Epithelial cell of prostate (primary cell): Measurements from ENCODE around the gene TMEM161B.
"Not testable (repeated sequence)": the region's sequence is repeated elsewhere in the genome, so short reads cannot be mapped to it uniquely, and the experiment has no call there.

Experiments
- DNase-seq: peaks from one replicate; pipeline ENCODE4 v3.0.0-alpha.2; 2011; ENCODE audit warnings: low read depth, low spot score
- H3K27ac ChIP-seq: fragments of 450-650 bp; 2 replicates; pipeline ENCODE4 v1.5.1; 2017; ENCODE audit warnings: mild to moderate bottlenecking

The TMEM161B gene

DNA sequence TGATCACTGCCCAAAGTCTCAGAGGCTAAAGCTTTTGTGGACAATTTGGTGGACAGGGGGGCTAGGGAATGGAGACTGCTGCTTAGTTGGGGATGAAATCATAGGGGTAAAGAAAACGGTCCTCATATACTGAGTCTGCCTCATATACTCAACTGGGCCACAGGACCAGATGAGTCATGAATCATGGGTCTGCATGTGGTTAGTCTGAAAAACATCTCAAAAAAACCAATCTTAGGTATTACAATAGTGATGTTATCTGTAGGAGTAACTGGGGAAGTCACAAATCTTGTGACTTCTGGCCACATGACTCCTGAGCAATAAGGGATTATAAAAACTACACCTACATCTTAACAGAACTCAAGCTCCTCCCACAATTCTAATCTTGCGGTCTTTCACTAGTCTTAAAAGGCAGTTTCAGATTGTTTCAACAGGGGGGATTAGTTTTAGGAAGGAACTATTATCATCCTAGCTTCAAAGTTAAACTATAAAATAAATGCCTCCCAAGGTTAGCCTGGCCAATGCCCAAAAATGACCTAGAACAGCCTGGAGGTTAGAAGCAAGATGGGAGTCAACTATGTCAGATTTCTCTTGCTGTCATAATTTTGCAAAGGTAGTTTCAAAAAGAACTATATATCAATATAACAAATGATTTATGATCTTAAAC is 17.5 kb downstream of the TMEM161B start:
- DNase-seq: no peak
- no peak overlapping the region for H3K27ac ChIP-seq

DNA sequence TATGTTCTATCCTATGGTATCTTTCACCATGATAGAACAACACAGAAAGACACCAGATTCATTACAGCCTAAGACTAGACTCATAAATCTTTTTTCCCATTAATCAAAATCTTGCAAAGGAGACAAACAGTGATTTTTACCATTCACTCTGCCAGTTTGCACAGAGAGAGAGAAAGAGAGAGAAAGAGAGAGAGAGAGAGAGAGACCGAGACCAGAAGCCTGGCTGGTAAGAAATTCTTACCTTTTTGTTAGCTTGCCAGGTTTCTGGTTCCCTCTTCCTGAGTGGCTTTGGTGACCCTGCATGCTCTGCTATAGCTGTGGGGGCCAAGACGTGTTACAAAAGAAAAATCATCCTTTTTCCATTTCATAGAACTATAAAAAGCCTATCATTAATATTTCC is 18.6 kb downstream of the TMEM161B start:
- no peak for DNase-seq

DNA sequence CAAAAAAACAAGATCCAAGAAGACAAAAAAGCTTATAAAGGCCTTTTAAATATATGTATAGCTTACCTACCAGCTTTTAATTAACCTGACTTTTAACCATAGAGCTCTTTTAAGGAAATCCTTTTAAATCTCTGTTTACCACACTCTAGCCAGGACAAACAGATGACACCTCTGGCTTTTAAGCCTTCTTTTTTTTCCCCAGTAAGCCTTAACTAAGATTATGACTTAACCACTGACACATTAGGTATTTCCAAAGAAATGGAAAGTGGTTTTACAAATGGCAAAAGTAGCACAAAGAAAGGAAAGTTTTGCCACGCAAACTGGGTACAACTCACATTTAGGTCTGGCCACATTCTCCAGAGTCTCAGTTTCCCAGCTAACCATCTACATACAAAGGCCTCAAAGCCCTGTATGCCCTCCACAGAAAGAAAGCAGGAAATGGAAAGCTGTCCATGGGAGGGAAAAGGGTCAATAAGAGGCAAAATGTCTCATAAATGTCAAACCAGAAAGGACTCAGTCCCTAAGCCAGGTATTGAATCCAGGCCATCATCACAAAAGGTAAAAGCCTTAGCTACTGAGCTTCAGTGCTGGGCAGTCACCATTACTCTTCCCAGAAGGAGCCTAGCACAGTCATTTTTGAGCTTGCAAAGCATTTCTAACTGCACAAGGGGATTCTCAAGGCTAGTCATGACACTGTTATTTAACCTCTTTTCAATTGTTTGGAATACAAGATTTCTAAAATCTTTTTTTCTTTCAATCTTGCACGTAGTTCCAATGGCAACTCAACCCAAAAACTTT is 19.7 kb downstream of the TMEM161B start:
- no peak overlapping the region for H3K27ac ChIP-seq
- DNase-seq: no peak

More for the DNA sequence above, 18.6 kb downstream of the TMEM161B start:
- no peak overlapping the region for H3K27ac ChIP-seq

DNA sequence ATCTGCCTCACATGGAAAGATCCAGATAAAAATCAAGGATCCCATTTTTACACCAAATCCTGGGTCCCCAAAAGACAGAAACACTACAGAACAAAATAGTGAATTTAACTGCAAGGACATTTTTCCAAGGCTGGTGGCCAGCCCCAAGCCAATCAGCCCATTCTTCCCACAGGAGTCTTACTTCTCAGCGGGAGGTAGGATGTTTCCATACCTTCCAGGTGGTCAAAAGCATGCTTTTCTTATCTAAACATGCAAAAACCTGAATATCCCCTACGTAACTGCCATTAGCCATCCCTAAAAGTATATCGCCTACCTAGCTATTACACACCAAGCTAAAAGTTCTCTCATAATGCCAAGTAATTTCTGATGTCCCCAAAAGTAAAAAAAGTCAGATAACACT is 20.6 kb downstream of the TMEM161B start:
- DNase-seq: no peak
- no peak overlapping the region for H3K27ac ChIP-seq

DNA sequence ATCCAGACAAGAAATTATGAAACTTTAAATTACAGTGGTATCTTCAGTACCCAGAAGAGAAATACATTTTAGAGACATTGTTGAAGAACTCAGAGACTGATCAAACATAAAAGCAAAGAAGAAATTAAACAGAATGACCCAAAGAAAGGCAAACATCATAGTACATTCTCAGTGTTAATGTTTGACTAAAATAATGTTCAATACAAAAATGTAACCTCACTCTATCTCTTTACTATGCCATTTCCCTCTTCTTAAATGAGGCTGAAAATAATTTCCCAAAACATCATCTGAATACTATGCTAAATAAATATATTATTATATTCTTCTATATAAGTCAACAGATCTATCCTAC is 22.8 kb downstream of the TMEM161B start:
- H3K27ac ChIP-seq: no peak overlapping the region
- no peak for DNase-seq

DNA sequence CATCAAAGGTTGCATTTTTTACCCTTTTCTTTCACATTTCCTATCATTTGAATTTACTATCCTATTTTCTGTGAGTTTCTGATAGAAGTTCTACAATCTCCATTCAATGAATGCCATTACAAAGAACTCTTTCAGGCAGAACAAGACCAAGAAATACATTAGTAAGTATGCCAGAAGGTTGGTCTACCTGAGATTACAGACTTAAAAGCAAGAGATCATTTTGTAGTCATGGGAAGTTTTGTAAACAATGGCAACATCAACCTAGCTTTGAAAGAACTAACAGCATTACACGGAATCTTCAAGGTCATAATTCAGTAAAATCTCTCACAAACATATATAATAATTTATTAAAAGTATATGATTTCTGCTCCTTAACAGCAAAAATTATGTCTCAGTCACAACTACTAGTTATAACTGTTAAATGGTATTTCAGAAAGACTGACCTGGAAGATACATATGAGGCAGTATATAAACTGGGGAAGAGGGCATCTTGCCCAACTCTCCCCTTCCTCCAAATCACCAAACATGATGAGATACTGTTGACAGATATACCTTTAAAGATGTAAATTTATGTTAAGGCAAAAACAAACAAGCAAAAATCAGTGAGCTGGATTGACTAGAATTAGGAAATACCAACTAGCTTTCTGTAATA is 23.3 kb downstream of the TMEM161B start:
- H3K27ac ChIP-seq: peak overlapping the region; percentile 4

DNA sequence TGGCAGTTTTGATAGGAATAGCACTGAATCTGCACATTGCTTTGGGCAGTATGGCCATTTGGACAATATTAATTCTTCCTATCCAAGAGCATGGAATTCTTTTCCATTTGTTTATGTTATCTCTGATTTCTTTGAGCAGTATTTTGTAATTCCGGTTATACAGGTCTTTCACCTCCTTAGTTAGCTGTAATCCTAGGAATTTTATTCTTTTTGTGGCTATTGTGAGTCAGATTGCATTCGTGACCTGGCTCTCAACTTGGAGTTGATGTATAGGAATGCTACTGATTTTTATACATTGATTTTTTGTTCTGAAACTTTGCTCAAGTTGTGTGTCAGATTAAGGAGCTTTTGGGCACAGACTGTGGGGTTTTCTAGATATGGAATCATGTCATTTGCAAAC is 24.0 kb downstream of the TMEM161B start:
- no peak for DNase-seq

More for the DNA sequence above, 23.3 kb downstream of the TMEM161B start:
- DNase-seq: no peak

DNA sequence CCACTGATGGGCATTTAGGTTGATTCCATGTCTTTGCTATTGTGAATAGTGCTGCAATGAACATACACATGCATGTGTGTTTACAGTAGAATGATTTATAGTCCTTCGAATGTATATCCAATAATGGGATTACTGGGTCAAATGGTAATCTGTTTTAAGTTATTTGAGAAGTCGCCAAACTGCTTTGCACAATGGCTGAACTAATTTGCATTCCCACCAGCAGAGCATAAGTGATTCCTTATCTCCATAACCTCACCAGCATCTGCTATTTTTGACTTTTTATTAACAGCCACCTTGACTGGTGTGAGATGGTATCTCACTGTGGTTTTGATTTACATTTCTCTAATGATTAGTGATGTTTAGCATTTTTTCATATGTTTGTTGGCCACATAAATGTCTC is 25.2 kb downstream of the TMEM161B start:
- H3K27ac ChIP-seq, DNase-seq: not testable (repeated sequence)

More for the DNA sequence above, 24.0 kb downstream of the TMEM161B start:
- peak overlapping the region; percentile 4 for H3K27ac ChIP-seq

DNA sequence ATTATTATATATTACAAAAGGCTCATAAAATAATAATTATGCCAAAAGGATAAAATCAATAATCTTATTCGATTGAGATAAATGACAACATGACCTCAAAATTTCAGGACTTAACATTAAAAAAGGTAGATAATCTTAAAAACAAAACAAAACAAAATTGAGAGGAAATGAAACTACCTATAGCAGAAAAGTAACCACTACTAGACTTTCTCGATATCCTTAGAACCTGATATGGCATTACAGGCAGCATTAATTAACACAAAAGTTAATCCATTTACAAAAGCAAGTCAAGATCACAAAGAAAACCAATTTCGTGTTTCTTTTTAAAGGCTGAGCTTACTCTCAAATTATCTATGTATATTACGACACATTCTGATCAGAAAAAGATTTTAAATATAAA is 29.9 kb downstream of the TMEM161B start:
- DNase-seq: no peak
- H3K27ac ChIP-seq: no peak overlapping the region

DNA sequence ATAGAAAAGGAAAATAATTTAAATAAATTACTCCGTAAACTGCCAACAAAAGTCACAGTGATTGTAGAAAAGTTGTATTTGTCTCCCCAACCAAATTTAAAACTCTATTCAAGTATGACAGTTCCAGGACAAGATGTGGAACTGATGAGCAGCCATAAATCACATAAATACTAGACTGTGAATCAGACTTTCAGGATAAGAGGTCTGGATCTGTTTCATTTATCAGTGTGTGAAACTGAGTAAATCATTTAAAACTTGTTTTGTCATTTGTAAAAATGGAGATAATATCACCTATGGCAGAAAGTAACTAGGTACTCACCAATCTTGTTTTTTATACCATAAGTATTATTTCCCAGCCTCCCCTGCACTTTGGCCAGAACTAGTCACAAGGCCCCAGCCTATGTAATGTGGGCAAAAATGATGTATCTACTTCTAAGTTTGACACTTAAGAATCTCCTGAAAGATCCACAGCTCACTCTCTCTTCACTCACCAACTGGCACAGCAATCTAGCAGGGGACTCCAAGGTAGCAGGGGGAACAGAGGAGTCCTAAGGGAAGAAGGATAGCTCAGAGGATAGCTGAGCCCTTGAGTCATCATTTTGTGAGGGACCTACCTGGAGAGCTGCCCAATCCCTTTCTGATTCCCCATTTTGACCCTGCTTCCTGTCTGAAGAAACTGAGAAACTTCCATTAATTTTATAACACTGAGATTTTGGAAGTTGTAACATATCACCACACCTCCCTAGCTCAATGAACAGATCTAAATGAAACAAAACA is 31.6 kb downstream of the TMEM161B start:
- DNase-seq: no peak
- H3K27ac ChIP-seq: no peak overlapping the region

DNA sequence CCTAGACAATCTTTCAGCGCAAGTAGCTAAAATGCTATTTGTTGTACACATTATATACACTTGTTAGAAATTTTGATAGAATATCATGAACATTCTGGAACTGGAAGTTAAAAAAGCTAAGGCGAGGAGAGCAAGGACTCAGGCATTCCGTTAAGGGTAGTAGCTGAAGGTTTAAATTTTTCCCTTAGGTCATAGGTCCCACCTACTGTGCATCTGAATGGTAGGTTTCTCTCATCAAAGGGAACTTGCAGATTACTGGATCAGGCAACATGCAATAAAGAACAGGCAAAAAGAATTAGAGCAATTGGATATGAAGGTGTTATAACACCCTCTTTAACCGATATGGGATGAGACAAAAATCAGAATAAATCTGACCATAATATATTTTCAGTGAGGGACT is 32.8 kb downstream of the TMEM161B start:
- H3K27ac ChIP-seq: no peak overlapping the region
- DNase-seq: no peak

DNA sequence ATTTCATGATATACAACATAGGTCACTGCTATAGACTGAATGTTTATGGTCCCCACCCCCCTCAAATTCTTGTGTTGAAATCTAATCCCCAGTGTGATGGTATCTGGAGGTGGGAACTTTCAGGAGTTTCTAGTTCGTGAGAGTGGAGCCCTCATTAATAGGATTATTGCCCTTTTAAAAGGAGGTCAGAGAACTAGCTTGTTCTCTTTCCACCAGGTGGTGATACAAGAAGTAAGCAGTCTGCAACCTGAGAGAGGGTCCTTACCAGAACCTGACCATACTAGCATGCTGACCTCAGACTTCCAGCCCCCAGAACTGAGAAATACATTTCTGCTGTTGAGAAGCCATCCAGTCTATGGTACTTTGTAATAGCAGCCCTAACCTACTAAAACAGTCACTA is 33.3 kb downstream of the TMEM161B start:
- DNase-seq: no peak
- no peak overlapping the region for H3K27ac ChIP-seq

DNA sequence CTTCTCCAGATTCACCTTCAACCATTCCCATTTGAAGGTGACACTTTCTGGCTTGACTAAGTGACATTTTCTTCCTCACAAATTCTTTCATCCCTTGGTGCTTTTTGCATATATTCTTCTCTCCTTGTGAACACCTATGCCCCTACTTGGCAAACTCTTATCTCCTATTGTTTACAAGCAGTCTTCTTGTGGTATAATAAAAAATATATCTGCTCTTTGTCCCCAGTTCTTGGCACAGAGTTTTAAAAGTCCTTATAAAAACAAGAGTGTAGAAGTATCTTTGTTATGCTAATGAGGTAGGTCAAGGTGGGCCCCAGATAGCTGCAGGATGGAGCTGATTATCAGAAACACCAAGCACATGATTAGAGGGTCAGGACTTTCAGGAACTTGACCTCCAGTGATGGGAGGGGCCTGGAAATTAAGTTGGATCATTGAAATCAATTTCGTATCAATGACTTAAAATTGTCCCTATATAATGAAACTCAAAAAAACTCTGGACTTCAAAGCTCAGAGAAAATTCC is 38.0 kb downstream of the TMEM161B start:
- no peak overlapping the region for H3K27ac ChIP-seq
- DNase-seq: no peak

DNA sequence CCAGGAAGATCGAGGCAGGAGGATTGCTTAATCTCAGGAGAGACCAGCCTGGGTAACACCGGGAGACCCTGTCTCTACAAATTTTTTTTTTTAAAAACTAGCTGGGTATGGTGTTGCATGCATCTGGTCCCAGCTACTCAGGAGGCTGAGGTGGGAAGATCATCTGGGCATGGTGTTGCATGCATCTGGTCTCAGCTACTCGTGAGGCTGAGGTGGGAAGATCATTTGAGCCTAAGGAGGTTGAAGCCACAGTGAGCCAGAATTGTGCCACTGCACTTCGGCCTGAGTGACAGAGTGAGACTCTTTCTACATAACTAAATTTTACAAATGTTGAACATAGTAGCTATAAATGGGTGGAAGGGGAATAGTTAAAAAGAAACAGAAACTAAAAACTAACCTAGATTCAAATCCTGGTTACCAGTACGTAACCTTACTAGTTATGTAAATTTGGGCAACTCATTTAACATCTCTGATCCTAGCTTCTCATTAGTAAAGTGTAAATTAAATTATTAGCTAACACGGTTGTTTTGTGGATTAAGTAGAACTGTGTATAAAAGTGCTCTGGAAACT is 41.7 kb downstream of the TMEM161B start:
- DNase-seq: no peak
- H3K27ac ChIP-seq: no peak overlapping the region

DNA sequence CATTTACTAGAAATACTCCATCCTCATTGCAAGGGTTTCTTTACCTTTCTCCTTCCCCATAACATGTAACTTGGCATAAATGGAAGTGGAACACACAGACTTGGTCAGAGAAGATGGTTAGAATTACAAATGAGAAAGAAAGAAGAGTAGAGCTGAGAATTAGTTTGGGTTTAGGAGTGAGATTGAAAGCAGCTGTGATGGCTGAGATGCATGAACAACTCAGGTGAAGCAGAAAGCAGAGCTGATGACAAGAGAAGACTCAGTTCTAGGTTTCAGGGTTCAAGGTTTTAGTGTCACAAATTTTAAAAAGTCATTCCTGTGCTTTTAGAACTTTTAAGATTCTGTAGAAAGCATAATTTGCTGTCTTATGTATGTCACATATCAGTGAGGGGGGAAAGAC is 54.0 kb downstream of the TMEM161B start:
- no peak for DNase-seq
- no peak overlapping the region for H3K27ac ChIP-seq

DNA sequence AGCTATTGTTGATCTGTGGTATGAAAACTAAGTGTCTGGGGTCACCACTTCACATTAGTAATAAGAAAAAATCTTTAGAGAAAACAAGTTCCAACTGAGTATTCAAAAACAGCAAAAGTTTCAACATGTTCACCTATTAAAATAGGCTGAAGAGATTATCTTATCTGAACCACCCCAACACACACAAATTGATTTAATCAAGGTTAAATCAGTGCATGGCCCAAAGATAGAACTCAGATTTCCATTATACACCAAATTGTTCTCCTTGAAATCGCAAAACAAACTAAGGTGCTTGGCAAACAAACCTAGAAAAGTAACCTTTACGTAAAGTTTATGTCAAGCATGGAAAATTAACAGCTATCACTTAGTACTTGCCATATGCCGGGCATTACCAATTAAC is 61.1 kb downstream of the TMEM161B start:
- DNase-seq: no peak
- H3K27ac ChIP-seq: no peak overlapping the region

DNA sequence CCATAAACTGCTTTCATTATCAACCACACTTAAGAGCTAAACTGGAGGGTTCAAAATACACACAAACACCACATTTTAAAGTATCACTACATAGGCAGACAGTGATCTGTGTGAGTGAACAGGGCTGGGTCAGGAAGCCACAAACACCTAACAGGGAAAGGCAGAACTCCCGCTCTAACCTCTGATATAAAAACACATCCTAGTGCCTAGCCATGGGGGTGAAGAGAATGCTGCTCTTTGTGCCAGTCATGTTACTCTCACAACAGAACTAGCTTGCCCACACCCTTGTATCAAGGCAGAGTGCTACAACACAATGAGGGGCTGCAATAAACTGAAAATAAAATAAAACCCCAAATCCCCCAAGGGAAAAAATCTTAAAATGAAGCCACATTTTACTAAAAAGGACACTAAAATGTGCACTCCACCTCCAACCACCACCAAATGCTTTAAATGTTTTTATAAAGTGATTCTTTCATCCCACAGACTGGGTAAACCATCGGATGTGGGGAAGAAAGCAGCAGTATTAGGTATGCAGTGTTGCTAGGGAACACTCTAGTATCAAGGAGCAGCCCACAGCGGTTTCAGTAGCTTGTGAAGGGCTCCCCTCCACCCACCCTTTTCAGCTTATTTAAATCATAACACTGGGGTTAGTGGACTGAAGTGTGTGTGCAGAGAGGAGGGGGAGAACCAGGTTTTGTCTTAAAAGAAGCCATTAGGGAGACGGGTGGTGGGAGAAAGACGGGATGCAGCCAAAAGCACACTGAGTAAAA is 64.5 kb downstream of the TMEM161B start:
- H3K27ac ChIP-seq: no peak overlapping the region
- DNase-seq: no peak

DNA sequence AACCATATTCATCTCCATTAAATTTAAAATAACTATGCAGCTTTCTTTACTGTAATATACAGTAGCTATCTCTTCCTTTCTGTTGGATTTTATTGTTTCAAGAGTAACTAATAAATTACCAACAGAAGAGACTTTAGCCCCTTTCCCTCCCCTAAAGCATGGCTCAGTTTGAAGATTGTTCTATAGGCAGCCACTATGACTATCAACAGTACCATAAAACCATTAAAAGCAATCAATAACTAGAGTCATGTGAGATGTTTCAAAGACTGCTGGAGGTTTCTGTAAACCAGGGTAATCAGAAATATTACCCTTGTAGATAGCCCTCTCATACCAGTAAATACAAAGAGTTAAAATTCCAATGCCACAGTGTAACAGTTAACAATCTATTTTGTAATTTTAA is 73.0 kb downstream of the TMEM161B start:
- no peak overlapping the region for H3K27ac ChIP-seq
- no peak for DNase-seq

DNA sequence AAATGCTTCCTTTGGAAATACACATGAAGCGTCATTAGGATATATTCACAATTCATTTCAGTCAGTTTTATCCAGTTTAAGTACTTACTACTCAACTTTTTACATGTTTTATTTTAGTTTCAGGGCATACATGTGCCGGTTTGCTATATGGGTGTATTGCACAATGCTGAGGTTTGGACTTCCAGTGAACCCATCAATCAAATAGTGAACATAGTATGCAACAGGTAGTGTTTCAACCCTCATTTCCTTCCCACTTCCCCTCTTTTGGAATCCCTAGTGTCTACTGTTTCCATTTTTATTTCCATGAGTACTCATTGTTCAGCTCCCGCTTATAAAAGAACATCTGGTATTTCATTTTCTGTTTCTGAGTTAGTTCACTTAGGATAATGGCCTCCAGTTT is 74.7 kb downstream of the TMEM161B start:
- DNase-seq: no peak
- H3K27ac ChIP-seq: no peak overlapping the region
